OCI-LY7 (cell line): ENCODE results near the gene LY6G6F. TPM values are rescaled to one million over a fixed set of nuclear protein-coding genes. Genes with fewer than 3 reads are reported as not detected.

ENCODE experiments used
- BruUV-seq: library from RNA; stranded (reverse); fragments of 400-500 nt; replicated peaks from 2 replicates; lab custom pipeline; 2021; lab: Mats Ljungman, UMichigan
- CTCF ChIA-PET: fragments of 300-600 bp; sonication (Branson Sonifier 250); formaldehyde crosslinking; loops from one replicate; lab custom pipeline; 2022; ENCODE audit warnings: antibody characterized with exemption; ENCODE audit not compliant: unreplicated experiment; lab: Charles Lee
- POLR2A ChIA-PET: fragments of 300-600 bp; sonication (Branson Sonifier 250); formaldehyde crosslinking; loops from one replicate; lab custom pipeline; 2022; ENCODE audit warnings: antibody characterized with exemption; lab: Charles Lee
- DNase-seq: peaks from one replicate; pipeline ENCODE4 v3.0.0-alpha.2; 2015; ENCODE audit warnings: low spot score
- H2AFZ ChIP-seq: fragments of 200-600 bp; sonication (generic), shearing (Covaris generic); 2 replicates; pipeline ENCODE4 v1.6.1; 2014; ENCODE audit warnings: mild to moderate bottlenecking, antibody characterized with exemption, low read length, moderate library complexity
- H3K27ac ChIP-seq: fragments of 200-600 bp; sonication (generic); 2 replicates; pipeline ENCODE4 v1.5.1; 2014; ENCODE audit warnings: mixed run types, low read depth, mild to moderate bottlenecking, moderate library complexity, low read length, inconsistent platforms; ENCODE audit not compliant: poor library complexity, severe bottlenecking
- H3K36me3 ChIP-seq: fragments of 200-600 bp; sonication (generic); 2 replicates; pipeline ENCODE4 v1.6.1; 2014; ENCODE audit warnings: mild to moderate bottlenecking, antibody characterized with exemption, low read length, moderate library complexity, mixed read lengths; ENCODE audit not compliant: insufficient read depth
- H3K4me1 ChIP-seq: fragments of 200-600 bp; sonication (generic); 2 replicates; pipeline ENCODE4 v1.5.1; 2014; ENCODE audit warnings: mild to moderate bottlenecking, low read length; ENCODE audit not compliant: insufficient read depth, poor library complexity, severe bottlenecking
- H3K4me2 ChIP-seq: fragments of 200-600 bp; sonication (generic); 2 replicates; pipeline ENCODE4 v1.6.1; 2014; ENCODE audit warnings: mild to moderate bottlenecking, low read length
- H3K4me3 ChIP-seq: fragments of 200-600 bp; sonication (generic); 2 replicates; pipeline ENCODE4 v1.5.1; 2014; ENCODE audit warnings: mild to moderate bottlenecking, low read depth, low read length; ENCODE audit not compliant: poor library complexity, severe bottlenecking
- H3K79me2 ChIP-seq: fragments of 200-600 bp; sonication (generic); 2 replicates; pipeline ENCODE4 v1.6.1; 2016; ENCODE audit warnings: low read depth, mild to moderate bottlenecking, low read length, moderate library complexity, mixed read lengths; ENCODE audit not compliant: insufficient read depth
- H3K9me2 ChIP-seq: fragments of 200-600 bp; sonication (generic); 2 replicates; pipeline ENCODE4 v1.6.1; 2016; ENCODE audit warnings: mild to moderate bottlenecking, low read length, mixed read lengths; ENCODE audit not compliant: insufficient read depth
- H3K9me3 ChIP-seq: fragments of 200-600 bp; sonication (generic); 2 replicates; pipeline ENCODE4 v1.6.1; 2014; ENCODE audit warnings: mild to moderate bottlenecking, mixed run types, low read length, mixed read lengths
- H4K20me1 ChIP-seq: fragments of 200-600 bp; sonication (generic); 2 replicates; pipeline ENCODE4 v1.6.1; 2014; ENCODE audit warnings: mild to moderate bottlenecking, antibody characterized with exemption, low read length, moderate library complexity, mixed read lengths; ENCODE audit not compliant: insufficient read depth
- CTCF ChIP-seq: fragments of 200-600 bp; sonication (generic); conservative IDR thresholded peaks from 2 replicates; pipeline ENCODE4 v1.5.1; 2014; ENCODE audit warnings: mild to moderate bottlenecking, antibody characterized with exemption, low read length, moderate library complexity, mixed read lengths
- EZH2phosphoT487 ChIP-seq: fragments of 200-600 bp; sonication (generic); IDR thresholded peaks from 2 replicates; pipeline ENCODE4 v1.6.1; 2018; ENCODE audit warnings: low read depth, borderline replicate concordance, mild to moderate bottlenecking, mixed run types, antibody characterized with exemption, low read length, moderate library complexity, mixed read lengths
- intact Hi-C: fragments of 100-400 bp; cut with micrococcal nuclease; formaldehyde crosslinking; loops from one replicate; pipeline ENCODE4 v1.10.0; 2022; ENCODE audit not compliant: unreplicated experiment
- total RNA-seq, 2 experiments: library from RNA; depleted of rRNA in 1 of 2; stranded (reverse); fragments of >200 nt in 1 of 2; shearing (Covaris generic) in 1 of 2; gene quantifications; 2 replicates each; pipeline ENCODE4 v1.2.3, GENCODE V29; 2014 to 2022

The LY6G6F gene
- total RNA-seq, 2 experiments from 2014 or later, result not detected

- Histone ChIP-seq H3K4me2 (no peak overlapping the region), H3K36me3 (no peaks in the 10 kb centered on the region), H2AFZ (no peak overlapping the region), H3K27ac (no peak overlapping the region), H4K20me1 (no peaks in the 10 kb centered on the region), H3K9me3 (no peaks in the 10 kb centered on the region), H3K4me3 (no peak overlapping the region), H3K9me2 (no peaks in the 10 kb centered on the region), H3K4me1 (peaks cover 10% of the 10 kb centered on the region), H3K79me2 (no peaks in the 10 kb centered on the region)
- intact Hi-C loops, result no loop called here
- ChIA-PET CTCF (no interaction called here), POLR2A (interaction anchor here (1.0 kb wide), 1 partner anchor 14 kb away, joined by 3 read pairs; no protein-coding TSS in a partner anchor)
- TF ChIP-seq EZH2phosphoT487 (no peak), CTCF (no peak)
- no peak for DNase-seq
- BruUV-seq, result no TSS peak
Observed at GRCh38 chr6:31713465-31713864, 6.8 kb downstream of the LY6G6F start.

GRCh38 chr6:31713991-31714684 lies 7.5 kb downstream of the LY6G6F start:
- no peak overlapping the region for H3K4me3 ChIP-seq
- ChIA-PET CTCF (interaction anchor here (0.5 kb wide), 1 partner anchor 121 kb away, joined by 7 read pairs; no protein-coding TSS in a partner anchor), POLR2A (interaction anchor here (0.5 to 1.7 kb wide), 5 partner anchors 11 to 24 kb away, joined by 3 to 7 read pairs (median 3); no protein-coding TSS in a partner anchor)
- BruUV-seq, result no TSS peak
- H3K9me3 ChIP-seq, result no peaks in the 10 kb centered on the region
- no peak overlapping the region for H3K4me2 ChIP-seq
- no peak overlapping the region for H2AFZ ChIP-seq
- no peaks in the 10 kb centered on the region for H4K20me1 ChIP-seq
- no peaks in the 10 kb centered on the region for H3K9me2 ChIP-seq
- no peak for DNase-seq
- no peak for TF ChIP-seq CTCF
- no peak for TF ChIP-seq EZH2phosphoT487
- H3K4me1 ChIP-seq, result peaks cover 10% of the 10 kb centered on the region
- H3K36me3 ChIP-seq, result no peaks in the 10 kb centered on the region
- no peak overlapping the region for H3K27ac ChIP-seq
- intact Hi-C loops, result no loop called here
- H3K79me2 ChIP-seq, result no peaks in the 10 kb centered on the region
